Superior temporal gyrus (tissue), 1 donor: ENCODE measurements around the gene MET.
"Not testable (repeated sequence)": the region's sequence is repeated elsewhere in the genome, so short reads cannot be mapped to it uniquely, and the experiment has no call there.

Experiments
- DNase-seq: peaks from one replicate; pipeline ENCODE4 v3.0.0-alpha.2; 2016; ENCODE audit errors: extremely low spot score

MET gene

DNA sequence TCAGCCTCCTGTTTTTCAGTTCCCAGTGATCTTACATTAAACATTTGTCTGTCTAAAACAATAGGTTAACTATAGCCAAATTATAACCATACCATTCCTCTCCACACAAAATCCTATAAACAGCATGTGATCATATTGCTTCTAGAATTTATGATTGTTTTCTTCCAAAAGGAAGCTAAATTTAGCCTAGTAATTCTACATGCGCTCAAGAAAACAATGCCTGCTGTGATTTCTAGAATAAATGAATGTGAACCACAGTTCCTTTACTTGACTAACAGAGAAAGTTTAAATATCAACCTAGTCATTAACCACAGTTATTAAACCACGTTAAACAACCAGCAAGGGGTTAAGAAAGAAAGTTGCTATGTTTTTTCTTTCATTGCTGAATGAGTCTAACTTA is 26.4 kb downstream of the MET start:
- DNase-seq, result no peak

DNA sequence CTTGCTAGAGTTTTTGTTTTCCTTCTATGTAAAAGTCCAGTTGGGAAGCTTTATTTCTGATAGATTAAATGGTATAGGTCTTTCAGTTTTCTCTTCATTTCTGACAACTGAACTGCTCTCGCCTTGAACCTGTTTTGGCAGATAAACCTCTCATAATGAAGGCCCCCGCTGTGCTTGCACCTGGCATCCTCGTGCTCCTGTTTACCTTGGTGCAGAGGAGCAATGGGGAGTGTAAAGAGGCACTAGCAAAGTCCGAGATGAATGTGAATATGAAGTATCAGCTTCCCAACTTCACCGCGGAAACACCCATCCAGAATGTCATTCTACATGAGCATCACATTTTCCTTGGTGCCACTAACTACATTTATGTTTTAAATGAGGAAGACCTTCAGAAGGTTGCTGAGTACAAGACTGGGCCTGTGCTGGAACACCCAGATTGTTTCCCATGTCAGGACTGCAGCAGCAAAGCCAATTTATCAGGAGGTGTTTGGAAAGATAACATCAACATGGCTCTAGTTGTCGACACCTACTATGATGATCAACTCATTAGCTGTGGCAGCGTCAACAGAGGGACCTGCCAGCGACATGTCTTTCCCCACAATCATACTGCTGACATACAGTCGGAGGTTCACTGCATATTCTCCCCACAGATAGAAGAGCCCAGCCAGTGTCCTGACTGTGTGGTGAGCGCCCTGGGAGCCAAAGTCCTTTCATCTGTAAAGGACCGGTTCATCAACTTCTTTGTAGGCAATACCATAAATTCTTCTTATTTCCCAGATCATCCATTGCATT is 27.1 kb downstream of the MET start:
- DNase-seq, result no peak

DNA sequence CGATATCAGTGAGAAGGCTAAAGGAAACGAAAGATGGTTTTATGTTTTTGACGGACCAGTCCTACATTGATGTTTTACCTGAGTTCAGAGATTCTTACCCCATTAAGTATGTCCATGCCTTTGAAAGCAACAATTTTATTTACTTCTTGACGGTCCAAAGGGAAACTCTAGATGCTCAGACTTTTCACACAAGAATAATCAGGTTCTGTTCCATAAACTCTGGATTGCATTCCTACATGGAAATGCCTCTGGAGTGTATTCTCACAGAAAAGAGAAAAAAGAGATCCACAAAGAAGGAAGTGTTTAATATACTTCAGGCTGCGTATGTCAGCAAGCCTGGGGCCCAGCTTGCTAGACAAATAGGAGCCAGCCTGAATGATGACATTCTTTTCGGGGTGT is 27.7 kb downstream of the MET start:
- DNase-seq, result no peak

DNA sequence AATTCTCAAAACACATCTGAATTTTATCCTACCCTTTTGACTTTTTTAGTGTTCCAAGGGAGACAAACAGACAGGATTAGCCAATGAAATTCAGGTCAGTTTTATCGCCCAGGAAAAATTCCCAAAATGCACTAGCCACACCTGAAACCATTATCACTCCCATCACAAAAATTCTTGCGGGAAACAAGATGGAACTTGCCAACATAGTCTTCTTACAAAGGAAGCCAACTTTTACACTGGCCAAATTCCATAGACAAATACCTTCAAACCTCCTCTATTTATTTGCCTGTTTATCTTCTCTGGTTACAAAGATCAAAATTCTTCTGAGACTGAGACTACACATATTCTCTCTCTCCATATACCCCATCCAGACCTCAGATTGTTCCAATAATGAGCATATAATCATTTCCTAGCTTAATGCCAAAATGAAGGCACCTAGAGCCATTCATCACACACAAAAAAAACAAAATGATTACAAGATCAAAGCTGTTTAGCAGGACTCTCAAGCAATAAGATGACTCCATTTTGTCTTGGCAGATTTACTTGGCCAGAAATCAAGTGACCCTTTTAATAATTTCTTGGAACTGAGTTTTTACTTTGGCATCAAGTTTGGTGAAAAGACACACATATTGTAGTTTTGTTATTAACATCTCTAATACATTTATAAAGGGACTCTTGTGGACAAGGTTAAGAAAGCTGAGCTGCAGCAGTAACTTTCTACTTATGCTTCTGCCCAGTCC is 30.2 kb downstream of the MET start:
- DNase-seq, result no peak

DNA sequence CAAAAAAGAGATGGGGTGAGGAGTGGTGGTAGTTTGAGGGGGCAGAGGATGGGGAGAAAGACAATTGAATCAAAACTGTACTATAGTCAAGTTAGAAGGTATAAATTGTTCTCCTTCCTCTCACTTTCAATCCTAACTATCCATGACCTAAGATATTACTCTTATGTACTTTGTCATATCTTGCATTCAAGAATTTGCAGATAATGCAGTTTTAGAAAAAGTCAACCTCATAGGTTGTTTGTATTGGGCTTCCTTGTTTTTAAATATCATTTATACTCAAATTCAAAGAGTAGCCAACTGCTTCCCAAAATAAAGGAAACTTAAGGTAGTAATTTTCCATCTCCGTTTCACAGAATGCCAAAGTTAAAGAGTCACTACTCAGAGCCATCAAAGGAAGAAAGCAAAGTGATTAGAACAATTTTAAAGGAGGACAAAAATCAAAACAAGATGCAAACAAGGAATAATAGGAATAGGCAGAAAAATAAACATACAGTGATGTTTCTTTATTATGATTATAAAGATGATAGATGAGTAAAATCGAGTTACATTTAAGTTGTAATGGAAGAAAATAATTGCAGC is 32.7 kb downstream of the MET start:
- no peak for DNase-seq

DNA sequence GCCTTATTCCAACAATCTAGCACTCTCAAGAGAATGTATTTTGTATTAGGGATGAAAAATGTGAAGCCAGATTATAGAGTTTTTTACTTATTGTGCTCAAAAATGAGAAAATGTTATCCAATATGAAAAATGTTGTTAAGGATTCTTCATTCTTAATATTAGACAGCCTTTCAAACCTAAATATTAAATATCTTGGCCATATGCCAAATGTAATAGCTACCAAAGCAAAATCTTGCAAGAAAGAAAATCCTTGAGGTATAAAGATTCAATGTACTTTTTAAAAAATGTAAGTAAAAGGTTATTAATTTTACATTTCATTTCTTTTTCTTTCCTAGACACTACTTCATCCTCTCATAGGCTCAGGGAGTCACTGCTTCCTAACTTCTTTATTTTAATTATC is 33.4 kb downstream of the MET start:
- no peak for DNase-seq

DNA sequence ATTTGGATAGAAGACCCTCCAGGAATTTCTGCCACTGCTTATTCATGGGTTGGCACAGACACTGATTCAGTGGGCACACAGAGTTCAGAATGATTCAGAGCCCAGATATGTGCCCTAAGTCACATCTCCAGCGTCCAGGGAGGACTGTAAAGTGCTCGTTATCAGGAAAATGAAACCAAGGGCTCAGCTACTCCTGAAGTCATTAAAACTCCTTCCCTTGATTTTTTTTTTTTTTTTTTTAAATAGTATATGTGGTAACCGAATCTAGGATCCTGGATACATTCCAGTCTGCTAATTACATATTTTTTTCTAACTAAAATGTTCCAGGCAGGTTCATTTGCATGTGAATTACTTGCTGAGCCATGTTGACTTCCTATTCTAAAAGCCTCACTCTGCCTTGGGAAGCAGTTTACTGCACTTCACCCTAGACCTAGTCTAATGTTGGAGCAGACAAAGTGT is 34.7 kb downstream of the MET start:
- DNase-seq, result no peak

DNA sequence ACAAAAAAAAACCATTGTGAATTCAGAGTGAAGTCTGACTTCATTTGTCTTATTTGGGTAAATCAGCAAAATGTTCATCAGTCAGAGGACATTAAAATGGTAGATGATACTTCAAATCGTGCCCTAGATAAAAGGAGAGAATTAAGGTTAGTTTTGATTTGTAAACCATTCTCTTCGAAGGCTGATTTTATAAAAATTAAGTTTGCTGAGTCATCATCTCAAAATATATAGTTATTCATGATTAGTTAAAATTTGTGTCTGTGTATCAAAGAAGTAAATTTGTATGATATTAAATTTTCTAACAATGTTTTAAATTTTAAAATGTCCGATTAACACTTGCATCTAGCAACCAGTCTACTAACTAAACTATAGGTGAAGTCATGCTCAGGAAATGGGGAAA is 35.3 kb downstream of the MET start:
- no peak for DNase-seq

DNA sequence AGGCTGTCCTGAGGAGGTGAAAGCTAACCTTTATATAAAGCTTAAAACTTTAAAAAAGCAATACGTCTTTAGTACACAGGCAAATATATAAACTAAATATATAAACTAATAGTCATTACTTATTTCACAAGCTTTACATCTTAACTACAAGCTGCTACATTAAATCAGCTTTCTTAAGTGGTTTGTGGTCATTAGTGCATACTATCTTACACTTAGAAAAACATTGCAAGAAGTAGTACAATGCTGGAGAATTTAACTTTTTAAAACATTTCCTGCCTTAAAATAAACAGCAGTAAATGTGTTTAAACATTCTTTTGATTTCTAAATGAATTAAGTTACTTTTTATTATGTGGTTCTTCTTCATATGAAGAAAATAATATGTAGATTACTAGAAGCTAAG is 36.3 kb downstream of the MET start:
- DNase-seq, result no peak

DNA sequence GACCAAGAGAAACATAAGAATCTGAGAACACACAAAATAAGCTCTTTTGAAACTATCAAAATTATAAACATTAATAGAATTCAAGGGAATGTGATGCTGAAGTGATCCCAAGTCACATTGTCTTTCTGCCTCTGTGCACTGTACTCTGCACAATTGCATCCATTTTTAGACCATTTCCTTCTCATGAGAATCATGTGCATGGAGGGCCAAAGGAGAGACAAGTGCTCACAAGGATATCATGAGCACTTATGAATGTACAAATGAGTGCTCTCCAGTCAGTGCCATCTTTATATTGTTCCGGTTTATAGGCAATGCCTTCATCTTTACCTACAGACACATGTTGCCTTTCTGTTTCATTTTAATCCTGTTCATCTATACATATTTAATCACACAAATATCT is 36.9 kb downstream of the MET start:
- no peak for DNase-seq

DNA sequence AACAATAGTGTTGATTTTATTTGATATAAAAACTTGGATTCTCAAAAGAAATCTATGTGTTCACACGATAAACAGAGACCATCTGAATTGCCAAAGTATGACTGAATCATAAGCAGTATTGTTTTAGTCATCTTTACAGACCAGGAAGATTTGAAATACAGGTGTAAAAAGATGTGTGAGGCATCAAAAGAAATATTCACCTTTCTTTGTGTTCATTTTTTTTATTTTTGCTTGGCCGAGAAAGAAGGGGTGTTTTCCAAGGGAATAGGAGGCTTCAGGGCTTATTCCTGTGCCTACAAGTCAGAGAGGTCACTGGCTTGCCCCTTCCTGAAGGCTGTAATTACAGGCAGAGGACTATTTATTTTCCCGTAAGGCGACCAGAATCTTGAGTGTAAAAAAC is 37.3 kb downstream of the MET start:
- DNase-seq, result no peak

DNA sequence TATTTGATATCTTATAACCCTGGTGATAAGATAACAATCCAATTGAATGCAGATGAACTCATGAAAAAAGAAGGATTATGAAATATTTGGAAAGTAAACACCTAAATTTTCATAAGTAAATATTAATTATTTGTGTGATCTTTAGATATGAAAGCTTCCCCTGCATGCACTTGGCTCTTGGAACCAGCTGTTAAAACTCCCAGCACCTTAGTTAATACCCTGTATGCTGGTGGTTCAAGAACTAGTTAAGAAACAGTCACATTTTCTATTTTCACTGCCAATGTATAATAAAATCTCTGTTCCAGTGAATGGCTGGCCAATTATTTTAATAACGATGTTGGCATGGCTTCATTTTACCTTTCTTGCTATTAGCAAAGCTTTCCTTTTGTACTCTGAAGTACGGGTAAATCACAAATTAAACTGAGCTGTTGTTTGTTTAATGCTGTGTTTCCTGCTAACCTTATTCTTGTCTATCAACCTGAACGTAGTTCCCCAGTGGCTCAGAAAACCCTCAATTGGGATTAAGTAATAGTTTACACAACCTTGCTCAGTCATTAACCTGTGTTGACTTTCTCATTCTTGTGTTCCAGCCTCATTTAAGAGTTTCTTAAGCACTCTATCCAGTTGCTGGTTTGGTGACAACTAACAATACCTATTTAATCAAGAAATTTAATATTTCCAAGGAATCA is 38.9 kb downstream of the MET start:
- DNase-seq, result no peak

DNA sequence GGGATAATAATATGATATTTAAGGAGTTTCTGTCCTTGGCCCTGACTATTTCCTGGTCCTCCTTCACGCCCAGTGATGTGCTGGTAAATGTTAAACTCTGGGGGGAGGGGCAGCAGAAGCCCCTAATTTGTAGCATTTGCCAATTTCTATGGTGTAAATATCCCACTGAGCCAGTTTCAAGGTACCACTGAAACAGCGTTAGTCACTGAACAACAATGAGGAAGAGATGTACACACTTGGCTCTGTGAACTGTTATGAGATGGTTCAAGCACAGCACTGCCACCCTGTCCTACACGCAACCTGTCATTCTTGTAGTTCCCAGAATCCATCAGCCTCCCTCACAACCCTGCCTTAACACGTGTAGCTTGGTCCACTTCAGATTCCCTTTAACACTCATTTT is 39.8 kb downstream of the MET start:
- DNase-seq, result no peak

DNA sequence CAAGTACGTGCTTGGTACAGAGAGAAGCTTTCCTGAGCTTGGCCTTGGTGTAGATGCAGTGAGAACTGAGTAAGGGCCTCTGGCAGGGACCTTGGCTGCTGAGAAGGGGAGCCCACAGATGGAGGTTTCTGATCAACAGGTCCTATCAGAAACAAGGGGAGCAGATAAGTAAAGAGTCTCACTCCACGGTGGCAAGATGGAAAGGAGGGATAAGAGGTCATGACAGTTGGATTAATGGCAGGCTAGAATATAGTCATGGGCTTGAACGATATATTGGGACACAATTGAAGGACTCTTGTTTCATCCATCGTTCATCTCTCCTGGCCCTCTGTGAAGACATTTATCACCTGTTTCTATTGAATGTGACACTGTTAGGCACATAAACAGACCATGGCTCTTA is 41.5 kb downstream of the MET start:
- no peak for DNase-seq

DNA sequence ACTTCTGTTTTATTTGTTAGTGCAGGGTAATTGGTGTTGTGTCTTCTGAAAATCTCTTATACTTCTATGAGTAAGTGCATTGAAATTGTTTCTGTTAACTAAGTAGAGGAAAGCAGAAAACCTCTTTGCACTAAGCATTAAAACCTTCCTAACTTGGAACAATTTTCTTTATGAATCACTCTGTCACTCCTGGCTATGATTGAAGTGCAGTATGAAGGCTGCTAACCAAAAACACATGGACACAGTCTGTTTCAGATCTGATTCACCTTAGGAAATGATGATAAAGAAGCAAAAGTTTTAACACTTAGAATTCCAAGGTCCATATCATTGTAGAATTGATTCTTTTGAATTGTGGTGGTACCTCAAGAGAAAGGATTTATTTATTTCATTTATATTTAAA is 41.9 kb downstream of the MET start:
- DNase-seq, result no peak

DNA sequence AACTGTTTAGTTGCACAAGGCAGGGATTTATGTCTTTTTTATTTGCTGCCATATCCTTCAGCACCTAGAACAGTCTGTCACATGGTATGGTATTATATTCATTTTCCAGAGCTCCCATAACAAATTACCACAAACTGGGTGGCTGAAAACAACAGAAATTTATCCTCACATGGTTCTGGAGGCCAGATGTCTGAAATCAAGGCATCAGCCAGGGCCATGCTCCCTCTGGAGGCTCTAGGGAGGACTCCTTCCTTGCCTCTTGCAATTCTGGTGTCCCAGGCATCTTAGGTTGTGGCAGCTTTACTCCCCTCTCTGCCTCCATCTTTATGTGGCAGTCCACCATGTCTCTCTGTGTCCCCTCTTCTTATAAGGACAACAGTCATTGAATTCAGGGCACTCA is 43.1 kb downstream of the MET start:
- no peak for DNase-seq

DNA sequence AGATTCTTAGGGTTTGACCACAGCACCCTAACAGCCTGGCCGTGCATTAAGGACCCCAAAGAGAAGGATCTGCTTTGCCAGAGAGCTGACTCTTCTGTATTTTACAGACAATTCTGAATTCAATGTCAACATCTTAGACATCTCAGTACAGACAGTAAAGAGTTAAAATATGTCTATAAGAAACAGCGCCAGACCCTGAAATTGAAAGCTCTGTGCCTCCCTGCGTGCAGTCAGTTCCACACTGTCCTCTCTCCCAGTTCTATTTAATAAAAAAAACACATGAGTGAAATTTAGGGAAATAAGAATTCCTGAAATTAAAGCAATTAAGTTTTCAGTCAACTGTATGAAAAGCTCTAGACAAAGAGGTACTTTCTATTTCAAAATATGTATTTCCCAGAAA is 45.1 kb downstream of the MET start:
- DNase-seq, result no peak

DNA sequence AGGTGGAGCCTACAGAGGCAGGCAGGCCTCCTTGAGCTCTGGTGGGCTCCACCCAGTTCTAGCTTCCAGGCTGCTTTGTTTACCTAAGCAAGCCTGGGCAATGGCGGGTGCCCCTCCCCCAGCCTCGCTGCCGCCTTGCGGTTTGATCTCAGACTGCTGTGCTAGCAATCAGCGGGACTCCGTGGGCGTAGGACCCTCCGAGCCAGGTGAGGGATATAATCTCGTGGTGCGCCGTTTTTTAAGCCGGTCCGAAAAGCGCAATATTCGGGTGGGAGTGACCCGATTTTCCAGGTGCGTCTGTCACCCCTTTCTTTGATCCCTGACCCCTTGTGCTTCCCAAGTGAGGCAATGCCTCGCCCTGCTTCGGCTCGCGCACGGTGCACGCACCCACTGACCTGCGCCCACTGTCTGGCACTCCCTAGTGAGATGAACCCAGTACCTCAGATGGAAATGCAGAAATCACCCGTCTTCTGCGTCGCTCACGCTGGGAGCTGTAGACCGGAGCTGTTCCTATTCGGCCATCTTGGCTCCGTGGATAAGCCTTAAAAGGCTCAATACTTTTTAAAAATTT is 52.0 kb downstream of the MET start:
- DNase-seq, result not testable (repeated sequence)

DNA sequence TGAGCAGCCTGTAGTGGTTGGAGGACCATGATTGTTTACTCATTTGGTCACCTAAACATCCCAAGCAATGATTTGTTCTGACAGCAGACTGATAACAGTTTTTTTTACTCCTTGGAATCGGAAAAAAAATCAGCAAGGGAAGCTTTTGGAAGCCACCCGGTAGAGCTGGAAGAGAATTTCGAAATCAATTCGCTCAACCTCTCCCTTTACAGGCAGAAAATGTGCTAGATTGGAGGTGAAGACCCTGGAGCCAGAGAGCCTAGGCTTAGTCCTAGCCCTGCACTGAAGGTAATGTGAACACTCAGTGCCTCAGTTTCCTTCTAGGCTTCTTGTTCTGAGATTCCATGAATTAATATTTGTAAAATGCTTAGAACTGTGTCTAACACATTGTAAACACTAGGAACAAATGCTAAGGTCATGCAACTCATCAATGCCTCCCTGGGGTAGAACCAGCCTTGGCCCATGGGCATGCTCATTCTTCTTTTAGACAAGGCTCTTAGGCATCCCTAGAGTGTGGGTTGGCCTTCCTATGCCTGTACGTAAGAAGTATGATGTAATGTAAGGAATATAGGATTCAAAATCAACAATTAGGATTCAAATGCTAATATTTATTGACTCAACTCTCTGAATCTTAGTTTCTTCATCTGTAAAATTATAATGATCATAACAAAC is 52.7 kb downstream of the MET start:
- no peak for DNase-seq

DNA sequence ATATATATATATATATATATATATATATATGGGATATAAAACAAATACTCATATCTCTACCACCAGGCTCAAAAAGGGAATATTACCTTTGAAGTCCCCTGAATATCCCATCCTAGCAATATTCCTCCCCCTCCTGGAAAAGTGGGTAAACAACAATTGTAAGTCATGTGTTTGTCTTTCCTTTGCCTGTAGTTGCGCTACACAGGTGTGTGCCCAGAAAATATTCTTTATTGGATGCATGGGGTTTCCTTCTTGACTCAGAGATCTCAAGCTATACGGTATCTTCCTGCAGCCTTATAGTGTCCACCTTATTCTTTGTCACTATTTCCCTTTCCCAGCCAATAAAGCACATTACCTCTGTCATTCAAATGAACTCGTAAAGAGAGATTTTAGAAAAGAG is 54.2 kb downstream of the MET start:
- no peak for DNase-seq

DNA sequence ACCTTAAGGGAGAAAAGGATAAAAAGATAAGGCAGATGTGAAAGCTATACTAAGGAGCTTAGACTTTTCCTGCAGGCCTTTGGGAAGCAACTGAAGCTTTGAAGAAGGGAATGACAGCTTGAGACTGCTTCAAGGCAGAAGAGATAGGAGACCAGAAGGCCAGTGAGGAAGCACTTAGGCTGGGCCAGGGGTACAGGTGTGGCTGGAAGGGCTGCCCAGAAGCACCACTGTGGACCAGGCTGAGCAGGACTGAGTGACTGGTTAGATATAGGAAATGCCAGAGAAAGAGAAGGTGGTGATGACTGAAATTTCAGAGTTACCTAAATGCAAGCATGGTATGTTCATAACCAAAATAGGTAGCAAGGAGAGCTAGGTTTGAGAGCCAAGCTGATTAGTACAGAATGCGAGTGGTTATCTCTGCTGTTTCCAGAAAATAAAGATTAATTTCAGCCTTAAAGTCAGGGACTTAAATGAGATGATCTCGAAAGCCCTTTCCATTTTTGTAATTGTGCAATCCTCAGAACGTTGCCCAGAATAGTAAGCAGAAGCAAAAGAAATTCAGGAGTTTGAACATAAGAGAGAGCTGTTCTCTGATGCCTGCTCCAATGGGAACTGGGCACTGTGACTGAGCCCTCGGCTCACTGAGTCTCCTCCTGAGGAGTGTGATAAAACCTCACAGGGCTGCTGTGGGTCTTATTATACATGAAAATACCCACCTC is 54.9 kb downstream of the MET start:
- no peak for DNase-seq
